HCT116 (cell line): Measurements from ENCODE around the gene NTMT2.

Experiments used
- CBX3 ChIP-seq: IDR thresholded peaks from 2 replicates; pipeline ENCODE4 v1.6.1; 2012; ENCODE audit warnings: low read depth
- TF ChIP-seq, protein P1 (sequence below): IDR thresholded peaks from 2 replicates; pipeline ENCODE4 v1.6.1; 2012

DNA sequence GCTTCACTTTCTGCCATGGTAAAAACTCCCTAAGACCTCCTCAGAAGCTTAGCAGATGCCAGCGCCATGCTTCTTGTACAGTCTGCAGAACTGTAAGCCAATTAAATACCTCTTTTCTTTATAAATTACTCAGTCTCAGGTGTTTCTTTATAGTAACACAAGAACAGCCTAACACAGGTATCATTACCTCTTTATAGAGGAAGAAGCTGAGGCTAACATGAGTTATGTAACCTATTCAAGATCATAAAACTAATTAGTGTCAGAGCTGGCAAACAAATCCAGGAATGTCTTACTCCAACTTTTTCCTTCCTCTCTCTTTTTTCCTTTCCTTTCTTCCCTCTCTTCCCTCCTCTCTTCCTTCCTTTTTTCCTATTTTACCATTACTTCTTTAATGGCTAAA lies 9.3 kb downstream of the NTMT2 start:
- TF ChIP-seq, protein P1, sequence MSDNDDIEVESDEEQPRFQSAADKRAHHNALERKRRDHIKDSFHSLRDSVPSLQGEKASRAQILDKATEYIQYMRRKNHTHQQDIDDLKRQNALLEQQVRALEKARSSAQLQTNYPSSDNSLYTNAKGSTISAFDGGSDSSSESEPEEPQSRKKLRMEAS = no peak
- no peak for TF ChIP-seq CBX3
